Measurements from ENCODE around the gene EID3.

EID3 gene

GRCh38 chr12:104295954-104296353 lies 7.6 kb upstream of the EID3 start:
- Histone ChIP-seq H3K36me3 (peaks cover 95% of the 10 kb centered on the region), H3K4me2 (peak overlapping the region; percentile 56; the same call in 1 of the 2 replicates), H3K9ac (no peak overlapping the region), H3K4me3 (no peak overlapping the region), H3K27ac (no peak overlapping the region), H3K9me3 (no peaks in the 10 kb centered on the region), H3K4me1 (peaks cover 79% of the 10 kb centered on the region), H3K27me3 (no peaks in the 10 kb centered on the region), H4K20me1 (peaks cover 100% of the 10 kb centered on the region)
- TF ChIP-seq Cebpa-rat (IDR thresholded peaks at IDR 0.05): no peak

DNA sequence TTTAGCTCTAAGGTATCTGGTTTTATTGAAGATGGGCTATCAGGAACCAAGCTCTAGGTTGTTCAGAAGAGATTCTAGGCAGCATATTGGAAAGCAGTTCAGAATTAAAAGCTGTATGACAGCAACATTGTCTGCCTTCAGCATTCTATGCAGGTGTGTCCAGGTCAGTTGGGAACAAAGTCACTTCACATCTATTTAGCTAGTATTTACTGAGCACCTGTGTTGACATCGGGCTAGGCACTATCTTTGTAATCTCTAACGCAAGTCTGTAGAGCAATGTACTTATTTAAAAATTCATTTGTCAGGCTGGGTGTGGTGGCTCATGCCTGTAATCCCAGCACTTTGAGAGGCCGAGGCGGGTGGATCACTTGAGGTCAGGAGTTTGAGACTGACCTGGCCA lies 6.8 kb upstream of the EID3 start:
- H3K9me3 ChIP-seq: no peaks in the 10 kb centered on the region
- H4K20me1 ChIP-seq: peaks cover 100% of the 10 kb centered on the region
- H3K4me1 ChIP-seq: peaks cover 79% of the 10 kb centered on the region
- H3K9ac ChIP-seq: no peak overlapping the region
- H3K27me3 ChIP-seq: no peaks in the 10 kb centered on the region
- no peak overlapping the region for H3K4me3 ChIP-seq
- H3K4me2 ChIP-seq: no peak overlapping the region
- no peak overlapping the region for H3K27ac ChIP-seq
- peaks cover 93% of the 10 kb centered on the region for H3K36me3 ChIP-seq
- no peak for TF ChIP-seq Cebpa-rat (IDR thresholded peaks at IDR 0.05)

DNA sequence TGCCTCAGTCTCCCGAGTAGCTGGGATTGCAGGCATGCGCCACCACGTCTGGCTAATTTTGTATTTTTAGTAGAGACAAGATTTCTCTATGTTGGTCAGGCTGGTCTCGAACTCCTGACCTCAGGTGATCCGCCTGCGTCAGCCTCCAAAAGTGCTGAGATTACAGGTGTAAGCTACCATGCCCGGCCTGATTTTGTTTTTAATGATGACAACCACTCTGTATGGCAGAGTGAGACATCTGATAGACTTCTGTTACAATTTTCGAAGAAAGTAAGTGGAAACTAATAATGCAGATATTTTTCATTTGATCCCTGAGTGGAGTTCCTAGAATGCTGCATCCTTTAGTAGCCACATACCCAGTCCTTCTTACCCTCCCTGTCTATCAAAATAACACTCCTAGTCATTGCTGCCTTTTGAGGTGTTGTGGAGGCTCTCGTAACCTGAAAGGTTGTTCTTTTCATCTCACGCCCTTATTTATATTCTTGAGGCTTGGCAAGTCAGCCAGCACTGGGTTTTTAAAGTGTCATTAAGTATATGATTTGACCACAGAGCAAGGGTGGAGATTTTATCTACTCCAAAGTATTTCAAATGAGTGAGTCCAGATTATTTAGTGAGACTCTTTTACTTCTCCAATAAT lies 5.9 kb upstream of the EID3 start:
- peaks cover 79% of the 10 kb centered on the region for H3K4me1 ChIP-seq
- no peak for TF ChIP-seq Cebpa-rat (IDR thresholded peaks at IDR 0.05)
- no peak overlapping the region for H3K4me3 ChIP-seq
- no peaks in the 10 kb centered on the region for H3K27me3 ChIP-seq
- peaks cover 93% of the 10 kb centered on the region for H3K36me3 ChIP-seq
- no peak overlapping the region for H3K4me2 ChIP-seq
- H4K20me1 ChIP-seq: peaks cover 100% of the 10 kb centered on the region
- no peak overlapping the region for H3K27ac ChIP-seq
- H3K9ac ChIP-seq: no peak overlapping the region
- H3K9me3 ChIP-seq: no peaks in the 10 kb centered on the region

DNA sequence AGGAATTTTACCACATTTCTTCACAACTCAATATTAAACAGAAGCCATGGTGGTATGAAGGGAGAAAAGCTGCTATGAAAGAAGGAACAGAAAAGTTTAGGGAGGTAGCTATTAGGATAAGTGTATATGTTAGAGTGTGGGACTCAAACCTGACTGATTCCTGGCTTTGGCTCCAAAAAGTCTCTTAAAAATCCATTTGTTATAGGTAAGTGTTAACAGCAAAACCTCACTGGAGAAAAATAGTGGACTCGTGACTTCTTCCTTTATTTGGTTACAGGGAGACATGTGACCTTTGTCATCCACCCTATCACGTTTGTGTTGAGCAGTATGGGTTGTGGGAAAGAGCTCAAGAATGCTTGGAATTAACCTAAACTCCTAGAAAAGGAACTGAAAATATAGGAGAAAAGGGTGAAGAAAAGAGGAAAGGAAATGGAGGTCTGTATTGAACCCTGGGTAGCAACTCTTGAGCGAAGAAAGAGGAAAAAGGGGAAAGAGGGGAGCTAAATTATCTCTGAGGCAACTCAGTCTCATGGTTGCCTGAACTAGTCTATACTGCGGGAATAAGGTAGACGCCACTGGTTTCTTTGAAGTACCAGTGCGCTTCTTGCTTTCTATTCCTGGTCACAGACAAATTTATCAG lies 3.6 kb upstream of the EID3 start:
- Histone ChIP-seq H3K36me3 (peaks cover 91% of the 10 kb centered on the region), H3K4me2 (peak overlapping the region; percentile 50), H3K4me3 (no peak overlapping the region), H3K4me1 (peaks cover 87% of the 10 kb centered on the region), H3K9ac (no peak overlapping the region), H4K20me1 (peaks cover 100% of the 10 kb centered on the region), H3K9me3 (no peaks in the 10 kb centered on the region), H3K27ac (no peak overlapping the region), H3K27me3 (no peaks in the 10 kb centered on the region)
- TF ChIP-seq Cebpa-rat (IDR thresholded peaks at IDR 0.05): no peak

GRCh38 chr12:104304261-104305009 lies 896 bp downstream of the EID3 start:
- H3K4me3 ChIP-seq: peak overlapping the region; percentile 62
- peaks cover 100% of the 10 kb centered on the region for H4K20me1 ChIP-seq
- peak overlapping the region; percentile 51 for H3K27ac ChIP-seq
- H3K27me3 ChIP-seq: no peaks in the 10 kb centered on the region
- peaks cover 91% of the 10 kb centered on the region for H3K36me3 ChIP-seq
- no peaks in the 10 kb centered on the region for H3K9me3 ChIP-seq
- peaks cover 74% of the 10 kb centered on the region for H3K4me1 ChIP-seq
- H3K4me2 ChIP-seq: peak overlapping the region; percentile 73
- H3K9ac ChIP-seq: peak overlapping the region; percentile 71
- no peak for TF ChIP-seq Cebpa-rat (IDR thresholded peaks at IDR 0.05)

- Histone ChIP-seq H3K4me2 (no peak overlapping the region), H3K9ac (no peak overlapping the region), H3K27me3 (no peaks in the 10 kb centered on the region), H3K36me3 (peaks cover 91% of the 10 kb centered on the region), H3K9me3 (no peaks in the 10 kb centered on the region), H3K4me1 (peaks cover 65% of the 10 kb centered on the region), H4K20me1 (peaks cover 100% of the 10 kb centered on the region), H3K27ac (no peak overlapping the region), H3K4me3 (no peak overlapping the region)
- no peak for TF ChIP-seq Cebpa-rat (IDR thresholded peaks at IDR 0.05)
Observed at GRCh38 chr12:104305349-104305748, 1.8 kb downstream of the EID3 start.

- TF ChIP-seq Cebpa-rat (IDR thresholded peaks at IDR 0.05): no peak
- no peak overlapping the region for H3K9ac ChIP-seq
- no peak overlapping the region for H3K4me3 ChIP-seq
- H3K27me3 ChIP-seq: no peaks in the 10 kb centered on the region
- peaks cover 100% of the 10 kb centered on the region for H4K20me1 ChIP-seq
- H3K4me2 ChIP-seq: no peak overlapping the region
- H3K9me3 ChIP-seq: no peaks in the 10 kb centered on the region
- H3K4me1 ChIP-seq: peaks cover 55% of the 10 kb centered on the region
- H3K36me3 ChIP-seq: peaks cover 89% of the 10 kb centered on the region
- no peak overlapping the region for H3K27ac ChIP-seq
Observed at GRCh38 chr12:104306376-104306775, 2.8 kb downstream of the EID3 start.

- Histone ChIP-seq H3K4me3 (no peak overlapping the region), H3K36me3 (peaks cover 91% of the 10 kb centered on the region), H3K27me3 (no peaks in the 10 kb centered on the region), H3K9ac (no peak overlapping the region), H3K4me2 (no peak overlapping the region), H4K20me1 (peaks cover 100% of the 10 kb centered on the region), H3K9me3 (no peaks in the 10 kb centered on the region), H3K4me1 (peaks cover 48% of the 10 kb centered on the region), H3K27ac (no peak overlapping the region)
- no peak for TF ChIP-seq Cebpa-rat (IDR thresholded peaks at IDR 0.05)
Observed at GRCh38 chr12:104306943-104307654, 3.6 kb downstream of the EID3 start.

GRCh38 chr12:104307655-104308000 lies 4.1 kb downstream of the EID3 start:
- H3K4me1 ChIP-seq: peaks cover 43% of the 10 kb centered on the region
- no peak overlapping the region for H3K9ac ChIP-seq
- no peaks in the 10 kb centered on the region for H3K9me3 ChIP-seq
- H3K4me3 ChIP-seq: no peak overlapping the region
- no peak overlapping the region for H3K4me2 ChIP-seq
- no peaks in the 10 kb centered on the region for H3K27me3 ChIP-seq
- peaks cover 91% of the 10 kb centered on the region for H3K36me3 ChIP-seq
- TF ChIP-seq Cebpa-rat (IDR thresholded peaks at IDR 0.05): no peak
- peaks cover 98% of the 10 kb centered on the region for H4K20me1 ChIP-seq
- no peak overlapping the region for H3K27ac ChIP-seq
